HTERT RPE-1 (cell line): ENCODE results near the gene ANKRD33B.
"Not testable (repeated sequence)": the region's sequence is repeated elsewhere in the genome, so short reads cannot be mapped to it uniquely, and the experiment has no call there.

ENCODE experiments used
- in situ Hi-C: fragments of 300-500 bp; cut with MboI; formaldehyde crosslinking; loops from 4 replicates; pipeline ENCODE4 v1.14.3; 2020; ENCODE audit warnings: low sequenced_read_pairs

The ANKRD33B gene

DNA sequence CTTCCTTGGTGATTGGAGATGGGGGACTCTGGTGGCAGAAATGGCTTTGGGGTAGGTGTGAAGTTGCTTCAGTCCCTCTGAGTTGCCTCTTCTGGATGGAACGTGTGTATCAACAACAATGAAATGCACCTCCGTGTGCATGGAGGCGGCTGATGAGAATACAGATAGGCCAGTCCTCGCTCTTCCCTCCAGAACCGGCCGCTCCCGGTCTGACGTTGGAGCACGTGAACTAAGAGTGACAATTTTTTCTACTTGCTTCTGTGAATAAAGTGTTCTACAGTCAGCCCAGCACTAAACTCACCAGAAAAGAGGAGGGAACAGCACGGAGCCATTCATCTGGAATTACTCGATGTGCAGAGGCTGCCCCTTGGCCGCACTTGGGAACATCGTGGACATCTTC lies 90.7 kb downstream of the ANKRD33B start:
- in situ Hi-C loops, result no loop called here

DNA sequence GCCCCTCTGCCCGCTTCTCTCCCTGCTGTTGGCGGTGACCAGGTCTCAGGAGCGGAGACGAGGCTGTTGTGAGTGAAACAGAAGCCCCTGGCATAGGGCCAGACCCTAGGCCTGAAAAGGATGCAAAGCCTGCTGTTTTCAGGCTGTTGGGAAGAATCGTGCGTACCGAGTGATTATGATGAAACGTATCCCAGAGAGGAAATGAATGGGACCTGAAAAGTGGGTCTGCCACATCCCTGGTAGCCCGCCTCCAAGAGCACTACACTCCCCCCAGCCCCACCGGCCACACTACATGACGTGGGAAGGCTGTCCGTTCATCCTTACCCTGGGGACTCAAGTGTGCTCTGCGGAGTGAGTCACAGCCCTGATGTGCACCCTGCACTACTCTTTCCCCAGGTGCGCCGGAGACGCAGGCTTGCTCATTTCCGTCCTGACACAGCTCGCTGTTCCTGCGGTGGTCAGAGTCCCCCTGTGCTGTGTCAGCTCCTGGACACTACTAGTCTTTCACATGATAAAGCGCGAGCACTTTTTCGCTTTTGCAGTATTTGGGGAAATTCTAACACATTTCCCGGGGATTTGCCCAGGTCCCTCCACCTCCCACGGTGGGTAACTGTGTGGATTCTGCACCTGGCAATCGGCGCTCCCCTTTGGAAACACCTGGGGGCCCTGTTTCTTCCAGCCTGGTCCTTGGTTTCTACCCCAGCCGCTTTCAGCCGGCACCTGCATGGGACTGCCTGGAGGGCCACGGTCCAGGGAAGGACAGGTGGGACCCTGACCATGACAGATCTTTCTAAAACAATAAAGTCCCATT lies 91.5 kb downstream of the ANKRD33B start:
- in situ Hi-C loops, result no loop called here

DNA sequence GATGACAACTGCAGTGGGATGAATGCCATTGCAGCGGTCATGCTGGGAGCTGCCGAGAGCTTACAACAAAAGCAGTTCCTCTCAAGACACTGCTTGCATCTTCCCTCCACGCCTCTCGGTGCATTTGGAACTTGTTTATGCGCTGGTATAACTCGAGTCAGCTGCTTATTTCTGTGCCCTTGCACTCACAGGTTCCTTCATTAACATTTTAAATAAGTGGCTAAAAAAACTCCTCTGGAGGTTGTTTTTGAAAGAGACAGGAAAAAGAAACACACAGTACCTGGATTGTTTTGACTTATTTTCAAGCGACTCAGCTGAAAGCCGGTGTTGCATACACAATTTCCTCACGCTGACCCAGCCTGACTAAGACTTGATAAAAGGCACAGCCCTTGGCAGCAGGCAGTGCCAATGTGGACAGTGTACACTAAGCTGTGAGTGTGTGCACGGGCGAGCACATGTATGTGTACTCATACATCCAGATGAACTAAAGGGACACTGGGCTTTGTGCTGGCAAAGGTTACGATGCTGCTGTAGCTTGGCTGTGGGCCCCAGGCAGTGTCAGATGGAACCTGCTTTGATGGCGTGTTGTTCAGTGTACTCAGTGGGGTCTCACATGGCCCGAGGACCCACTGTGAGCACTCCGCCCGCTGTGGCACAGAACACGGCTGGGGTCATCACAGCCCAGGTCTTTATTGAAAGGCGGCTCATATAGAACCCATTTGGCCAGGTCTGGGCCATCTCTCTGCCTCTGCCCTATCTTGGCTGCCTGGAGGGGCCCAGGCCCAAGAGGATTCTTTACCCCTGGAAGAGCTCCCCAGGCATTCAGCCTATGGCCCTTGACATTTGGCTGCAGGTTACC lies 92.3 kb downstream of the ANKRD33B start:
- in situ Hi-C loops, result no loop called here

DNA sequence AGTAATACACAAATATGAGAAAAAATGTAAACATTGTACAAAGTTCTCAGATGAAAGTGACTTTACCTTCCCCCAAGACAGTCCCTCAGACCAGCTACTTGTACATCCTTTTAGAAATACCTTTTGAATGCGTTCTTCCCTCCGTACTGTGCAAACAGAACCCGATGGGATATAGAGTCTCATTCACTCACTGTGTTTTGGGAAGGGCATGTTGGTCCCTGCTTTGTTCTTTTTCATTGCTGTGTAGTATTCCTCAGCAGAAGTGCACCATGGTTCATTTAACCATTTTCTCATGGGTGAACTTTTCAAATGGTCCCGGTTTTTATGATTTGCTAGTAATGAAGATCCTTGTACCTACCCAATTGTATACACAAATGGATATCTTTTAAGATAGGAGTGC lies 94.4 kb downstream of the ANKRD33B start:
- in situ Hi-C loops, result no loop called here

DNA sequence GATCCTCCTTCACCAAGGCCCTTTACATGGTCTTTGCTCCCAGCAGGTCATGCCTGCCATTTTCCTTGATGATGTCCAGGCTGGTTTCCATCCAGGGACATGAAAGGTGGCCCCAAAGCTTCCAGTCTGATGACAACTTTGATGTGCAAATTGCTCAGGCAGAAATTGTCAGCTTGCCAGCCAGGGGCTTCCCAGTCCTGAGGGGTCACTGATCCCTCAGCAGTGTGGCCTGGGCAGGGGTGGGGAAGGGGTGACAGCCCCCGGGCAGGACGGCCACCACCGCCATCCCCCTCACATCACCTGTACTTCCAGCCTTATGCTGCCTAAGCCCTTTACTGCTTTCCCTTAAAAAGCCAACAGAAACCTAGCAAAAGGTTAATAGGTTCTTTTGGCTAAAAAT lies 96.3 kb downstream of the ANKRD33B start:
- in situ Hi-C loops, result no loop called here

DNA sequence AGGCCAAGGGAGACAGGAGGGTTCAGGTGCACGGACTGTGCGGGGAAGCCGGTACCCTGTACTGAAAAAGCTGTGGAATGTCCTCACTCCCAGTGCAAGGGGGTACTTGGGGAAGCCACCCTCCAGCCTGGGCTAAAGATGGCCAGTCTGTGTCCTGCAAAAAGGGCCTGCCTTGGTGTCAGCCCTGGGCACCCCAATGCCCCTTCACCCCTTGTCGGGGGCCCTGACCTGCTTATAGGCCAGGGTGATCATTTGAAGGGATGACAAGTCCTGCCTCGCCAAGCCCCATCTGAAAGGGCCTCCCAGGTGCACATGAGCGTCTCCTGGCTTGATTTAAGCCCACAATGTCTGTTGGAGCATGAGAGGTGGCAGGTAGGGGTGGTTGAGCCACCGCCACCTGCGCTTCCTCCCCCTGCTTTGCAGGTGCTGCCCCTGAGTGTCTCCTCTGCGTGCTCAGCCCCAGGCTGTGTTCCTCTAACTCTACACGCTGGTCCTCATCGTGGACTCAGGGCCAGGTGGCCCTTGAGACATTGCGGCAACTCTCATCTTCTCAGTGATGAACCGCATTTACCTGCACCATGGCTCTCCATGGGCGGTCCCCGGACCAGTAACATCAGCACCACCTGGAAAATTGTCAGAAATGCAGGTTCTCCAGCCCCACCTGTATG lies 97.0 kb downstream of the ANKRD33B start:
- in situ Hi-C loops, result no loop called here

DNA sequence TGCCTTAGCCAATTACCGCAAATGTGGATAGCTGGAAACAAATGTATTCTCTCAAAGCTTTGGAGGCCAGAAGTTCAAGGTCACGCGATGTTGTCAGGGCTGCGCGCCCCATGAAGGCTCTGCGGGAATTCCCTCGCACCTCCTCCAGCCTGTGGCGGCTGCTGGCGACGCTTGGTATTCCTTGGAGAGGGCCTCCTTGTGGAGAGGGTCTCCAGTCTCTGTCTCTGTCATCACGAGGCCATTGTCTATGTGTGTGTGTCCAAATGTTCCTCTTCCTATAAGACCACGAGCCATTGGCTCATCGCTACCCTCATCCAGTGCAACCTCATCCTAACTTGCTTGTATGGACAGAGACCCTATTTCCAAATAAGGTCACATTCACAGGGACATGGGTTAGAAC lies 97.5 kb downstream of the ANKRD33B start:
- in situ Hi-C loops, result no loop called here

DNA sequence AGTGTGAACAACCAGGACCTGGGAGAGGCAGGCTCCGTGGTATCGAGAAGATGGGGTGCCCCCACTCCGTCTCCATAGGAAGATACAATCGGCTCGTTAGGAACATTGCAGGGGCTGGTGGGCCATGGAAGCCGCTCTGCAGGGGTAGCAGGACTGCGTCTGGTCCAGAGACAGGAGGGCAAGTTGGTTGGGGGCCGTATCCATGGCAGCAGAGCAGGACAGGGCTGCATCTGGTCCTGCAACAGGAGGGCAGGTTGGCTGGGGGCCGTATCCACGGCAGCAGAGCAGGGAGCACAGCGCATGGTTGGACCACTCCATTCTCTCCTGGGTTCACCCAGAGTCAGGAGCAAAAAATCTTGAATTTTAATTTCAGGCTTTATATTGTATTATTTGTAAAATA lies 98.2 kb downstream of the ANKRD33B start:
- in situ Hi-C loops, result no loop called here

DNA sequence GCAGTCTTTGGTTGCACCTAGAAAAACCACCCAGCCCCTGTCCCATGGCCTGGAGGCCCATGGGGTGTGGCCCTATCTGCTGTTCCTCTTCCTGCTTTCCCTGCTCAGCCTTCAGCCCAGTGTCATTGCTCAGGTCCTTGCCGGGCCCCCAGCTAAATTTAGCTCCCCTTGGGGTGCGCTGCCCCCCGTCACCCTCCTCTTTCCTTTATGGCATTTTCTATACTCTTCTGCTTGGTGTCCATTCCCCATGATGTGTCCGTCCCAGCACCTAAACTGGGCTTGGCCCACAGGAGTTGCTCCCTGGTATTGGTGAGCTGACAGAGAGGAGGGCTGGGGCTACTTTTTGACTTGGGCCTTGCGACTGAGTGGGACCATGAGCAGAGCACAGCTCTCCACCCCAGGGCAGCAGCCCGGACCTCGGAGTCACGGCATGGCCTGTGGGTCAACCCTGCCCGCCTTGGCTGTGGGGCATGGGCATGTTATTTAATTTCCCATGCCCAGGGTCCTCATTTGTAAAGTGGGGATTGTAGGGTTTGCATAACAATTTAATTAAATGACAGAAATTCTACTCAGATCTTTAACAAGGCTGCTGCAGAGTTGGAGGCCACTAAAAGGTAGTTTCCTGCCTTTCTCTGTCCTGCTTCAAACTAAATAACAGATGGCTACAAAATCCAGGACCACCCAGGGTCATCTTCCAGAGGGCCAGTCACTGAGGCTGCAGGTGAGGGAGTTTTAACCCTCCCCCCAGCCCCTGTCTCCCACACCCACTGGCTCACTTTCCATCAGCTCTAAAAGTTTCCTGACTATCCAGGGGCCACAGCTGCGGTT lies 99.0 kb downstream of the ANKRD33B start:
- in situ Hi-C loops, result no loop called here

DNA sequence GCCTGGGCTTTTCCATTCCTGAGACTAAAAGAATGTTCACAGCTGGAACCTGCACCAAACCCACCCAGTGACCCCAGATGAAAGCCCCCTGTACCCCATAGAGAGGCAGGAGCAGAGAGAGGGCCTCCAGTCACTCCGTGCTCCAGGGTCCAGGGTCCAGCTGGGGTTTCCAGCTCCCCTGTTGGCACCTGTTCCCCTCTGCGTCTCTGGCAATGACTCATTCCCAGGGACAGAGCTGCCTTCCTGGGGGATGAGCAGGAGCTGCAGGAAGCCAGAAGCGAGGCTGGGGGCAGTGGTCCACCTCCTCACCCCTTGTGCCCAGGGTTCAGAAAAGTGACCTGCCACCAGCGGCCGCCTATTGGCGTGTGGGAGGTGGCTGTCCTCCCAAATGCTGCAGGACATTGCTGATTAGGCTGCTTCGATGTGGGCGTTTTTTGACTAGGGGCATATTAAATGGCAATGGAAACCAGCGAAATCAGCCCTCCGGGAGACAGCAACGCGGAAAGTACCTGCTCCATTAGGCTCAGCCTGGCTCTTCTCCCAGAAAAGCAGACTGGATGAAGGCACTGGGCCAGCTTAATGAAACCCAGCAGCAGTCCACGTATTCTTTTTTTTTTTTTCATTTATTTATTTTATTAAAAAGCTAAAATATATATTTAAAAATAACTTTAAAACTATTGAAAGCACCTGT lies 99.8 kb downstream of the ANKRD33B start:
- in situ Hi-C loops, result no loop called here

DNA sequence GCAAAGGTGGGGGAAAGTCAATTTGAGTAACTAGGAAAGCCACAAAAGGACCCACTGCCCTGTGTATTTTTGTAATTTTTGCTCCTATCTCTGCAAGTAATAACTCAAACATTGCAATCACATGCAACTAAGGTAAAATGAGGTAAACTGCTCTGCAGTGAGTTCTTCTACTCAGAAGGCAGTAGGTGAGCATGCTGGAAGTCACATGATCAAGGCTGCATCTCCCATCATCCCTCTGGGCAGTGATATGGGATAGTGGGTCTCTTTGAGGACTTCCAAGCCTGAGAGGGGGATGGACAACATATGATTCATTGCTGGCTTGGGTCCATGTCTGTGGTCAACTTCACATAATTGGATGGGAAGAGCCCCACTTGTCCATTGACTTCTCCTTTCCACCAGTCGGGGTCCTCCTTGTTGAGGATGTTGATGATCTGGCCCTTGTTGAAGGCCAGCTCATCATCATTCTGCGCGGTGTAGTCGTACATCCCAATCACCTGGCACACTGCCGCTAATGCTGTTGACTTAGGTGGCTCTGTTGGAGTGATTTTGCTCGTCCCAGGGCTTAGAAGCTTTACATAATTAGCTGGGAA lies 100.4 kb downstream of the ANKRD33B start:
- in situ Hi-C loops, result not testable (repeated sequence)

DNA sequence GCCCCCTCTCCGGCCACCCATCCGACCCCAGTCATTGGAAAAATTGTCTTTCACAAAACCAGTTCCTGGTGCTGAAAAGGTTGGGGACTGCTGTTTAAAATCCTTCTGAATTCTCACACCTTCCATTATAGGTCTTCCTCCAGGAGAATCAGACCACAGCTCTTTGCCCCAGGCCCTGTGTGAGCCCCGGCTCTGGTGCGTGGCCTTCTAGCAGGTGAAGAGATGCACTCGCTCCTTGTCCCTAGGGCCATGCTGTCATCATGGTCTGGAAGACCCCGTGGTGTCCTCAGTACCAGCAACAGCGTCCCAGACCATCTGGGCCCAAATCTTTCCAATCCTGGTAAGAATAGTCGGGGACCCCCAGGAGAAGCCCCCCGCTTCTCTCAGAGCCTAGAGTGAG lies 101.9 kb downstream of the ANKRD33B start:
- in situ Hi-C loops, result no loop called here

DNA sequence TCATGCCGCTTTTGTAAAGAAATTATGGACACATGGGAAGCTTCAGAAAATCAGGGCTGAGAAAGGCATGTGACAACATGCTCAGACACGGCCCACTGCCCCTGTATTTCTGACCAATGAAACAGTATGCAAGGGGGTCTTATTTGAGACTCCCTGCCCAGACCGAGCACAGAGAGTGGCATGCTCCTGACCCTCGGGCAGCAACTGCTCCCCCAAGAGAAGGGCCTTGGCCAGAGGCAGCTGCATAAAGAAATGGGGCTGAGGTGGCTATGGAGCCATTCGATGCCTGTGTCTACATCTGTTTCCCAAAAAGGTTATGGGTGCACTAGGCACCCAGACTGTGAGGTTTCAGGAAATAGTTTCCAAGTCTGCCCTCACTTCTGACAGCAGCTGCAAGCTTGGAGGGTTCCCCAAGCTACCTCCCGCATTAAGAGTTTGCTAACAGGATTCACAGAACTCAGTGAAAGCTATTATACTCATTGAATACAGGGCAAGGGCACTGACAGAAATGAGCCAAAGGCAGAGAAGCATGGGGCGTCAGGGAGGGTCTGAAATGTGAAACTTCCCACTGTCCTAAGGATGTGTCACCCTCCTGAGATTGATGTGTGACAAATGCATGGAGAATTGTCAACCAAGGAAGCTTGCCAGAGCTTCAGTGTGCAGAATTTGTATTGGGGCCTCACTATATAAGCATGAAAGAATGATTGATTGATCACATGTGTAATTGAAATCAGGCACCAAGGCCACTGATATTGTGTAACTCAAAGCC lies 102.8 kb downstream of the ANKRD33B start:
- in situ Hi-C loops, result no loop called here

DNA sequence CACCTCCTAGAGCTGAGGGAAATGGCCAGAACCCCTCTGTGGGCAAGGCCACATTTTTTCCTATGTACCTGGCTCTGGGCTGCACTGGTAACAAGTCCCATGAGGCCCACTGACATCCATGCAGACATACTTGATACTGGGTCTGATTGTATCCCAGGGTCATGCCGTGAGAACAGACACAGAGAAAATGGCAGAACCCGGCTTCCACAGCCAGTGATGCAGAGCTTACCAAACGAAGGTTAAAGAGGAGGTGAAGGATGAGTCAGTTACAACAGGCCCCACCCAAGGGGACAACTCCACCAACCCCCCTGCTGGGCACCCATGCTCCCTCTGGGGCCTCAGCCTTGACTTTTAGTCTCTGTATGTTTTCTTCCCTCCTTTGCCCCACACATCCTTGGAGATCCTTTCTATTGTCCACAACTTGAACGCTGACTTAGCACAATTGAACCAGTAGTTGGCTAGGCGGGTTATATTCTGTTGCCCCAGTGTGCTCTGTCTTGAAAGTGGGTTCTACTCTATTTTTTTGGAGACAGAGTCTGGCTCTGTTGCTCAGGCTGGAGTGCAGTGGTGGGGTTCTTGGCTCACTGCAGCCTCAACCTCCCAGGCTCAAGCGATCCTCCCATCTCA lies 103.7 kb downstream of the ANKRD33B start:
- in situ Hi-C loops, result no loop called here

DNA sequence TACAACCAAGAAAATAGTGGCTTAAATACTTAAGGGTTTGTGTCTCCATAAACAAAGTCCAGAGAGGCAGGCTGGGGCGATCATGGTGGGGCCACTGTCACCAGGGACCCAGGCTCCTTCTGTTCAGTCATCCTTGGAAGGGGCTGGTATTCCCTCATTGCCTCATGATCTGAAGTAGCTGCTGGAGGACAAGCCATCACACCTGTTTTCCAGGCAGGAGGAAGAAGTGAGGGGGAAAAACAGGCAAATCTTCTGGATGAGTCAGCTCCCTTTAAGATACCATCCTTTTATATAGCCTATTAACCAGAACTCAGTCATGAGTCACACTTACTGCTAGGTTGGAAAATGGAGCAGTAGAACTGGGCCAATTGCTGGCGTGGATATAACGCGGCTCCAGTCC lies 104.8 kb downstream of the ANKRD33B start:
- in situ Hi-C loops, result no loop called here

DNA sequence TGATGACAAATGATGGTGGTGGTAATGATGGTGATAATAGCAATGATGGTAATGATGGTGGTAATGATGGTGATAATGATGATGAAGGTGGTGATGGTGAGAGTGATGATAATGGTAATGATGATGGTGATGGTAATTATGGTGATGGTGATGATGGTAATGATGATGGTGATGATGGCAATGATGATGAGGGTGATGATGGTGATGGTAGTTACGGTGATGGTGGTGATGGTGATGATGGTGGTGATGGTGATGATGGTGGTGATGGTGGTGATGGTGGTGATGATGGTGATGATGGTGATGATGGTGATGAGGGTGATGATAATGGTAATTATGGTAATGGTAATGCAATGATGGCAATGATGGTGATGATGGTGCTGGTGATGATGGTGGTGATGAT lies 106.1 kb downstream of the ANKRD33B start:
- in situ Hi-C loops, result no loop called here

DNA sequence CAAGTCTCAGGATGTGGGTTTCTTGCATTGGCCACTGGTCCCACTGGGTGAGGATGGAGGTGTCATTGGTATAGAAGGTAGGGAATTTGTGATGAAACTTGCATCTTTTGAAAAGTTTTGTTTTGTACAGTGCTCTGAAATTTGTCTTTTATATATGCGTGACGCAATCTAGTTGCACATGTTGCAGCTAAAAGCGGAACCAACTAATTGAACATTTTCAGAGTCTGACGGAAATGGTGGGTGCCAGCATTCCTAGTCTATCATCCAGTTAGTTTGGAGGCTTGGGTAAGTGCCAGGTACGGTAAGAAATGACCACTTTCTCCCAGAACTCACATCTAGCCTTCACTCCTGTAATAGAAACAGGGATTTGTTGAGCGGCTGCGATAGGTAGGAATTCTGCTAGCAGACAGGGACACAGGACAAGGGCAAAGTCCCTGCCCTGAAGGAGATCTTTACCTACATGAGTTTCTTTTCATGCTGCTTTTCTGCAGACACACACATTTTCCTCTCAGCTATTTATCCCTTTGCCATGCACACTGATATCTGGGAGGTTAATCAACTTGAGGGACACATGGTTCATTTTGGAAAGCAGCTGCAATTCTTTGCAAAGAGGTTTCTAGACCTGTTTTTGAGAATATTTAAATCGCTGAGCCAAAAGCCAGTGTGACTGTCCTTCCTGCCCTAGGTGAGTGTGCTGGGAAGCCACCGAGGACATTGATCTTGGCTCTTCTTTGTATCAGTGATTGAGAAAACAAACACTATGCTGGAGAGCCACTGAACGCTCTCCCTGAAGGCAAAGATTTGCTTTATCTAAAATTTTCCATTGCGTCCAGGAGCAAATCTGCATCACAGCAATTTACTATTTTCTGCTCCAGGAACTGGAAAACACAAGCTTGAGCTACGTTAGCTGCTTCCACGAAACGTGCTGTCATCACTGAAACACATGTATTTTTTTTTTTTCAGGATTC lies 107.5 kb downstream of the ANKRD33B start:
- in situ Hi-C loops, result no loop called here
